Natural killer cell (primary cell): ENCODE results near the gene GLT1D1. TPM values are rescaled to one million over a fixed set of nuclear protein-coding genes. Genes with fewer than 3 reads are reported as not detected.

ENCODE experiments used
- ATAC-seq, 3 donors: fragments of 150-1000 bp in 2 of 3; fragments of 200-7000 bp in 1 of 3; cut with Tn5 transposase; 1 replicate in 1 of 3; 2 replicates in 2 of 3; pipeline ENCODE4 v1.10.0; 2021; ENCODE audit warnings: mild to moderate bottlenecking in 2 of 3, moderate library complexity in 2 of 3
- DNase-seq, 2 donors: peaks; one replicate each; pipeline versions ENCODE4 v3.0.0 to v3.0.0-alpha.2; 2013 to 2021; ENCODE audit warnings: mixed read lengths in 1 of 2
- H3K27ac ChIP-seq: one replicate; pipeline ENCODE4 v1.5.1; 2013; ENCODE audit warnings: mild to moderate bottlenecking, low read length
- H3K27me3 ChIP-seq: one replicate; pipeline ENCODE4 v1.6.1; 2013; ENCODE audit warnings: low read length; ENCODE audit not compliant: control insufficient read depth, insufficient read depth
- H3K36me3 ChIP-seq: one replicate; pipeline ENCODE4 v1.6.1; 2013; ENCODE audit warnings: low read length; ENCODE audit not compliant: control insufficient read depth, insufficient read depth
- H3K4me1 ChIP-seq: one replicate; pipeline ENCODE4 v1.6.1; 2013; ENCODE audit warnings: low read length; ENCODE audit not compliant: control insufficient read depth, insufficient read depth
- H3K4me3 ChIP-seq: one replicate; pipeline ENCODE4 v1.5.1; 2013; ENCODE audit warnings: low read length
- H3K9me3 ChIP-seq: one replicate; pipeline ENCODE4 v1.6.1; 2013; ENCODE audit warnings: low read length; ENCODE audit not compliant: control insufficient read depth, insufficient read depth
- H3K27ac Mint-ChIP-seq, 2 donors: one replicate each; pipeline ENCODE4 v1.8.0; 2022; ENCODE audit warnings: mild to moderate bottlenecking in 2 of 2, mixed read lengths in 2 of 2, moderate library complexity in 1 of 2
- H3K27me3 Mint-ChIP-seq, 2 donors: one replicate each; pipeline ENCODE4 v1.8.0; 2022; ENCODE audit warnings: low read depth in 2 of 2, mixed read lengths in 2 of 2
- H3K36me3 Mint-ChIP-seq: one replicate; pipeline ENCODE4 v1.8.0; 2022; ENCODE audit warnings: mixed read lengths
- H3K4me1 Mint-ChIP-seq, 2 donors: one replicate each; pipeline ENCODE4 v1.8.0; 2022; ENCODE audit warnings: mixed read lengths in 2 of 2
- H3K4me3 Mint-ChIP-seq: one replicate; pipeline ENCODE4 v1.8.0; 2022; ENCODE audit warnings: mild to moderate bottlenecking, moderate library complexity, mixed read lengths
- H3K9me3 Mint-ChIP-seq, 2 donors: one replicate each; pipeline ENCODE4 v1.8.0; 2022; ENCODE audit warnings: mixed read lengths in 2 of 2
- CTCF ChIP-seq: fragments of 200-600 bp; IDR thresholded peaks from one replicate; pipeline ENCODE4 v1.8.0; 2022; ENCODE audit warnings: antibody characterized with exemption
- WGBS: methylation state at CpG from one replicate; pipeline ENCODE4 v1.1.7; 2013; ENCODE audit warnings: missing lambda C conversion rate; ENCODE audit not compliant: insufficient coverage; 5-methylcytosine and 5-hydroxymethylcytosine counted together
- intact Hi-C: fragments of 100-400 bp; cut with micrococcal nuclease; formaldehyde crosslinking; loops from one replicate; pipeline ENCODE4 v1.14.2; 2022
- total RNA-seq, 4 donors: library from RNA; stranded (reverse); fragments of 120-200 nt in 1 of 4; gene quantifications; one replicate each; pipeline versions ENCODE4 v1.2.3 to v1.2.4, GENCODE V29; 2013 to 2022

The GLT1D1 gene
- total RNA-seq, 3 donors from 2014 or later (not counting 1 experiment from before 2014, with no cell fraction given), result 0.33 to 3.2 (median 2.6) TPM

DNA sequence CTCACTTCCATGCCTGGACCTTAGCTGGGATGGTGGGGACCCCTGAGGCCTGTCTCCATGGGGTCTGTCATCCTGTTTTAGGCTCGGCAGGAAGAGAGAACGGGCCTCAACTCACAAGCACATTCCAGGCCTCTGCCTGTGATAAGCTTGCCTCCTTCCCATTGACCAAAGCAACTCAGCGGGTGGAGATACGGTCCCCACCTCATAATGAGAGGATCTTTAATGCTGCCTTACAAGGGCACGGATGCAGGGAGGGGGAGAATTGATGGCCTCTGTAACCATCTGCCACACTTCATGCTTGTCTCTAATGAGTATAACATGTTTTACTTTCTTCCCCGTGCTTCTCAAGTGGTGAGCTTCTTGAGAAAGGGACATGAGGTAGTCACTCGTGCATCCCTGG, 50.0 kb downstream of the GLT1D1 start:
- ATAC-seq (no peak), DNase-seq (no peak)
- Mint-ChIP-seq H3K36me3 (no peaks in the 10 kb centered on the region), H3K4me3 (no peak overlapping the region), H3K27ac (no peak overlapping the region), H3K27me3 (peaks cover 0 to under 1% of the 10 kb centered on the region in 2 donors), H3K9me3 (no peaks in the 10 kb centered on the region), H3K4me1 (no peaks in the 10 kb centered on the region)
- Histone ChIP-seq H3K9me3 (no peaks in the 10 kb centered on the region), H3K27ac (no peak overlapping the region), H3K4me3 (no peak overlapping the region), H3K4me1 (no peaks in the 10 kb centered on the region), H3K27me3 (no peaks in the 10 kb centered on the region), H3K36me3 (no peaks in the 10 kb centered on the region)
- no peak for TF ChIP-seq CTCF
- intact Hi-C loops, result no loop called here
- WGBS, result 88% methylated on average over 6 of the region's 7 CpGs

DNA sequence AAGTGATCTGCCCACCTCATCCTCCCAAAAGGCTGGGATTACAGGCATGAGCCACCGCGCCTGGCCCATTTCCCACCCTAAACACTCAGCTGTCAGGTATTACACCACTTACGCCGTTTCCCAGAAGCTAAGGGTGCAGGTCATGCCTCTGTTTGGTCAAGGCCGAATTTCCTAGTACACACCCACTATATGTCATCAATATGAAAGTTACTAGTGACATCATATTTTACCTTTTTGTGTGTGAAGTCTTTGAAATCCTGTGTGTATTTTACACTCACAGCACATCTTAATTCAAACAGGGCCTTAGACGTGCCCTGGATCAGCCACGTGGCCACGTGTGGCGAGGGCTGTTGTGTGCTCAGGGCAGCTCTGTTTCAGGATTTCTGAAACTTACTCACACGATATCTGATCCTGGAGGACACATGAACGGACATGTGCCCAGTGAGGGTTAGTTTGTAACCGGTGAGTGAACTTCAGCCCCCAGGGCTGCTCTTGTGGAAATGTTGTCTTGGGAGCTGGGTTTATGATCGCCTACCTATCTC, 51.8 kb downstream of the GLT1D1 start:
- H3K9me3 ChIP-seq, result no peaks in the 10 kb centered on the region
- Mint-ChIP-seq H3K27me3 (no peaks in the 10 kb centered on the region), H3K27ac (no peak overlapping the region), H3K9me3 (no peaks in the 10 kb centered on the region), H3K36me3 (no peaks in the 10 kb centered on the region), H3K4me3 (no peak overlapping the region), H3K4me1 (no peaks in the 10 kb centered on the region)
- no peaks in the 10 kb centered on the region for H3K27me3 ChIP-seq
- no peak for TF ChIP-seq CTCF
- ATAC-seq, result no peak
- no peaks in the 10 kb centered on the region for H3K36me3 ChIP-seq
- no peak overlapping the region for H3K27ac ChIP-seq
- intact Hi-C loops, result no loop called here
- 92% methylated on average over 12 of the region's 13 CpGs for WGBS
- no peaks in the 10 kb centered on the region for H3K4me1 ChIP-seq
- DNase-seq, result no peak
- H3K4me3 ChIP-seq, result no peak overlapping the region

DNA sequence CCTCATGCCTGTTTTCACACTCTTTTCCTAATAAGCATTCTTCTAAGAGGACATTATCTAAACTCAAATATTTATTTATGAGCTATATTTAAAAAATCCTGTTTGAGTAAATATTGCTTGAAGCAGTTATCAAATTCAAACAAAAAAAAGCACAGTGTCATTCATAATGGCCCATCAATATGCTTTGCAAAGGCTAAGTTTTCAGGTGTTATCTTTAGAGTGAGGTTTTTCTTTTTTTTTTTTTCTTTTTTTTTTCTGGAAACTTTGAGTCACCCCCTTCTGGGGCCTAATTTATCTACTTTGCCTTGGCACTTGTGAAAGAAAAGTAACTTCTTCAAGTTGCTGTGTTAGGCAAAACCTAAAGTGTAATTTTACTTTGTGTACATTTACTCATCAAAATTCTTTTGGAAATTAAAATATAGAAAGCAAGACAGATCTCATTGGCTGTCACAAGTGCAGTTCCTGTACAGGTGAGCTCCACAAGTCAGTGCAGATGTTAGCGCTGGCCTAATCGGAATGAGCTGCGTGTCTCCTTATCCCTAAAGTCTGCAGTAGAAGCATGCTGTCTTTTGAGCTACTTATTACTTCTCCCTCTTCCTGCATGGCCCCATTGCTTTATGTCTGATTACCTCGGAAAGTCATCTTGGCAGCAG, 53.3 kb downstream of the GLT1D1 start:
- DNase-seq (no peak), ATAC-seq (no peak)
- H3K4me1 Mint-ChIP-seq, result no peaks in the 10 kb centered on the region
- H3K27me3 ChIP-seq, result no peaks in the 10 kb centered on the region
- H3K27ac ChIP-seq, result no peak overlapping the region
- no peaks in the 10 kb centered on the region for H3K4me1 ChIP-seq
- no peak overlapping the region for H3K4me3 Mint-ChIP-seq
- no peaks in the 10 kb centered on the region for H3K9me3 Mint-ChIP-seq
- no peak overlapping the region for H3K27ac Mint-ChIP-seq
- peaks cover 0 to 2% of the 10 kb centered on the region in 2 donors for H3K27me3 Mint-ChIP-seq
- TF ChIP-seq CTCF, result no peak
- 95% methylated on average over 4 of the region's 4 CpGs for WGBS
- H3K9me3 ChIP-seq, result no peaks in the 10 kb centered on the region
- H3K4me3 ChIP-seq, result no peak overlapping the region
- H3K36me3 Mint-ChIP-seq, result no peaks in the 10 kb centered on the region
- intact Hi-C loops, result no loop called here
- H3K36me3 ChIP-seq, result no peaks in the 10 kb centered on the region

DNA sequence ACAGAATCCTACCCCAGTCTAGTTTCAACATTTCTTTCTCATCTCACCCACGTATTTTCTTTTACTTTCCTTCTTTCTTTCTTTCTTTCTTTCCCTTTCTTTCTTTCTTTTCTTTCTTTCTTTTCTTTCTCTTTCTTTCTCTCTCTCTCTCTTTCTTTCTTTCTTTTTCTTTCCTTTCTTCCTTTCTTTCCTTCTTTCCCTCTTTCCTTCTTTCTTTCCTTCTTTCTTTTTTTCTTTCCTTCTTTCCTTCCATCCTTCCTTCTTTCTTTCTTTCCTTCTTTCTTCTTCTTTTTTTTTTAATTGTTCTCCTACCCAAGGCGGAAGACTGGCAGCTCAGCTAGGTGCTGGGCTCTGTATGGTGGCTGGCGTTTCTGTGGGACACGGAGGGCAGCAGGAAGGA, 55.0 kb downstream of the GLT1D1 start:
- Histone ChIP-seq H3K27ac (no peak overlapping the region), H3K9me3 (no peaks in the 10 kb centered on the region), H3K27me3 (no peaks in the 10 kb centered on the region), H3K36me3 (no peaks in the 10 kb centered on the region), H3K4me3 (no peak overlapping the region), H3K4me1 (no peaks in the 10 kb centered on the region)
- 97% methylated on average over 4 of the region's 4 CpGs for WGBS
- no peaks in the 10 kb centered on the region for H3K9me3 Mint-ChIP-seq
- no peak for ATAC-seq
- DNase-seq, result no peak
- H3K4me1 Mint-ChIP-seq, result no peaks in the 10 kb centered on the region
- H3K27ac Mint-ChIP-seq, result no peak overlapping the region
- intact Hi-C loops, result no loop called here
- peaks cover 0 to 2% of the 10 kb centered on the region in 2 donors for H3K27me3 Mint-ChIP-seq
- no peaks in the 10 kb centered on the region for H3K36me3 Mint-ChIP-seq
- H3K4me3 Mint-ChIP-seq, result no peak overlapping the region
- no peak for TF ChIP-seq CTCF
